Hepatocyte (in vitro differentiated cells): ENCODE data around the gene HYAL3.

ENCODE experiments used
- EZH2 ChIP-seq: fragments of 200-600 bp; sonication (generic); IDR thresholded peaks from 2 replicates; pipeline ENCODE4 v1.6.1; 2016; ENCODE audit warnings: antibody characterized with exemption, mild to moderate bottlenecking, borderline replicate concordance
- EZH2phosphoT487 ChIP-seq: fragments of 200-600 bp; sonication (generic); IDR thresholded peaks from one replicate; pipeline ENCODE4 v1.6.1; 2018; ENCODE audit warnings: antibody characterized with exemption, mild to moderate bottlenecking, low read depth, moderate library complexity; ENCODE audit not compliant: unreplicated experiment, severe bottlenecking
- TF ChIP-seq, protein P1 (sequence below): fragments of 200-600 bp; sonication (generic); IDR thresholded peaks from 2 replicates; pipeline ENCODE4 v1.5.1; 2016; ENCODE audit warnings: antibody characterized with exemption, mild to moderate bottlenecking; ENCODE audit not compliant: poor library complexity

DNA sequence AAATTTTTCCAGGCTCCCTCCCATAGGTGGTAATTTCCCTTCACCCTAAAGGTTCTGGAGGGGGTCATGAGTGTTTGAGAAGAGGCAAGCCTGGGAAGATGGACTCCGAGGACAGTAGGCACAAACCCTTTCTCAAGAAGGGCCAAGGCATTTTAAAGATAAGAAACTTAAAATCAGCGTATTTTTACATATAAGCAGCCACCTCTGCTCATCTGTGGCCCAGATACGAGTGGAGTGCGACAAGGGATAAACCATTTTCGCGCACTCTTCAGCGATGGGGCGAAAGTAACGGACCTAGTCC lies 40.9 kb upstream of the HYAL3 start:
- TF ChIP-seq, protein P1, sequence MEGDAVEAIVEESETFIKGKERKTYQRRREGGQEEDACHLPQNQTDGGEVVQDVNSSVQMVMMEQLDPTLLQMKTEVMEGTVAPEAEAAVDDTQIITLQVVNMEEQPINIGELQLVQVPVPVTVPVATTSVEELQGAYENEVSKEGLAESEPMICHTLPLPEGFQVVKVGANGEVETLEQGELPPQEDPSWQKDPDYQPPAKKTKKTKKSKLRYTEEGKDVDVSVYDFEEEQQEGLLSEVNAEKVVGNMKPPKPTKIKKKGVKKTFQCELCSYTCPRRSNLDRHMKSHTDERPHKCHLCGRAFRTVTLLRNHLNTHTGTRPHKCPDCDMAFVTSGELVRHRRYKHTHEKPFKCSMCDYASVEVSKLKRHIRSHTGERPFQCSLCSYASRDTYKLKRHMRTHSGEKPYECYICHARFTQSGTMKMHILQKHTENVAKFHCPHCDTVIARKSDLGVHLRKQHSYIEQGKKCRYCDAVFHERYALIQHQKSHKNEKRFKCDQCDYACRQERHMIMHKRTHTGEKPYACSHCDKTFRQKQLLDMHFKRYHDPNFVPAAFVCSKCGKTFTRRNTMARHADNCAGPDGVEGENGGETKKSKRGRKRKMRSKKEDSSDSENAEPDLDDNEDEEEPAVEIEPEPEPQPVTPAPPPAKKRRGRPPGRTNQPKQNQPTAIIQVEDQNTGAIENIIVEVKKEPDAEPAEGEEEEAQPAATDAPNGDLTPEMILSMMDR: no peak
- TF ChIP-seq EZH2: no peak
- no peak for TF ChIP-seq EZH2phosphoT487
